NCI-H187 (cell line): Measurements from ENCODE around the gene DLEU7.

ENCODE experiments used
- DNase-seq, 2 experiments: peaks; one replicate each; lab custom pipeline; 2025; lab: John Stamatoyannopoulos, UW

The DLEU7 gene

DNA sequence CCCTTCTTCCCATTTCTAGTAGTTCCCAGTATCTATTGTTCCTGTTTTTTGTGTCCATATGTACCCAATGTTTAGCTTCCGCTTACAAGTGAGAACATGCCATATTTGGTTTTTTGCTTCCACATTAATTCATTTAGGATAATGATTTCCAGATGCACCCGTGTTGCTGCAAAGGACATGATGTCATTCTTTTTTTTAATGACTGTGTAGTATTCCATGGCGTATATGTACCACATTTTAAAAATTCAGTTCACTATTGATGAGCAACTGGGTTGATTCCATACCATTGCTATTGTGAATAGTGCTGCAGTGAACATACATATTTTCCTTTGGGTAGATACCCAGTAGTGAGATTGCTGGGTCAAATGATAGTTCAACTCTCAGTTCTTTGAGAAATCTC lies 50.5 kb downstream of the DLEU7 start:
- DNase-seq: no peak

DNA sequence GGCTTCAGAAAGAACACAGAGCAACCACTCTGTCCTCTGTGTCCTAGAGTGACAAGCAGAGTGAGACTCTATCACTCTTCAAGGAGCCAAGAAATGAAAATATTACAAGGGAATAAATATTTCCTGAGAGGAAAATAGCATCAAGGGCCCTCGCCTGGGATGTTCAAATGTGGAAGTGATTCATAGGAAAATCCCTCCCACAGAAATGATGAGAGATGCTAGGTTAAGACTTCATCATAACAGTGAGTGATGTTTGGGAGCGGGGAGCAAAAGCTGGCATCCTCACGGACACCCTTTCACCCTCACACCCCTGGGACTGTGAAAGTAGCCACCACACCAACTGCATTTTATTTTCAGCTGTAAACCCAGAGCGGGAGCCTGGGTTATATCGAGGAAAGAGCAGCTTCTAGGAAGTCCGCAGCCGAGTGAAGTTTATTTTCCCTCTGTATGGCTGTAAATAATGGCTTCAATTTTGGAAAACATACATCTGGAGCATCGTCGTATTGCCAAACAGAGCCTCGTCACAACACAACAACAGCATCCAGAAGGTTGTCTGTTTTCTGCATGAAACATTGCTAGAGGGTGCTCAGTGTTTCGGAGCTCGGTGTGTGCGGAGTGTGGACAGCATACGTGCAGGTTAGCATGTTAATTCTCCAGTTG lies 54.8 kb downstream of the DLEU7 start:
- DNase-seq: no peak

DNA sequence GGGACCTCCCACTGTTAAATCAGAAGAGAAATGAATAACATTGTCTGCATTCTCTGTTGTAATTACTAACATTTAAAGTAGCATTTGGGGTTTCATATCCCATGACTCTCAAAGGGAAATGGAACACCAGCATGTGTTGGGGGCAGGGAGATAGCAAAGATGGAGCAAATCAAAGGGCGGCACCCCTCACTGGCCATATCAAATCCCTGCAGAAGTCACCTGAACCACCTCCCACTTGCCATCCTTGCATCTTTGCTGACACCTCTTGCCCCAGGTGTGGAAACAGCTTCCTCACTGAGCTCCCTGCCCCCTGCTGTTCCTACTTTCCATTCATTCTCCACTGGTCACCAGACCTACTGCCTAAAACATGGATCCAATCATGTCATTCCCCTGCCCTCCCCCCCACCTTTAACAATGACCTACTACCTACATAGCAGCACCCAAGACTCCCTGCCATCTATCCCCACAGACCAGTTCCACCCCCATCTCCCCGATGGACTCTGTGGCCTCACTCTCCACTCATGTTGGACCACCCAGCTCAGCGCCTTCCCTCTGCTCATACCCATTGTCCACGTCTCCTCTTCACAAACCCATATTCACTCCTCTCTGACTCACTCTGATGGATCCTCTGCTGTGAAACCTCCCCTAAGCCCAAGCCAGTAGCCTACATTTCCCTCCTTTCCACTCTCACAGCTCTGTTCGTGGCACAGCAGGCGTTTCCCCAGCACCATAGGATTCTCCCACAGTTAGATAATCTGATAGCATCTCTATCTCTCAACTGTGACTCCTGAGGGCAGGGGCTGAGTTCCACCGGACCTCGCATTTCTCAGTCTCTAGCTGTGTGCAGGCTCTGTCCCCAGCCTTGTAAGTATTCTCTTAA lies 55.9 kb downstream of the DLEU7 start:
- no peak for DNase-seq

DNA sequence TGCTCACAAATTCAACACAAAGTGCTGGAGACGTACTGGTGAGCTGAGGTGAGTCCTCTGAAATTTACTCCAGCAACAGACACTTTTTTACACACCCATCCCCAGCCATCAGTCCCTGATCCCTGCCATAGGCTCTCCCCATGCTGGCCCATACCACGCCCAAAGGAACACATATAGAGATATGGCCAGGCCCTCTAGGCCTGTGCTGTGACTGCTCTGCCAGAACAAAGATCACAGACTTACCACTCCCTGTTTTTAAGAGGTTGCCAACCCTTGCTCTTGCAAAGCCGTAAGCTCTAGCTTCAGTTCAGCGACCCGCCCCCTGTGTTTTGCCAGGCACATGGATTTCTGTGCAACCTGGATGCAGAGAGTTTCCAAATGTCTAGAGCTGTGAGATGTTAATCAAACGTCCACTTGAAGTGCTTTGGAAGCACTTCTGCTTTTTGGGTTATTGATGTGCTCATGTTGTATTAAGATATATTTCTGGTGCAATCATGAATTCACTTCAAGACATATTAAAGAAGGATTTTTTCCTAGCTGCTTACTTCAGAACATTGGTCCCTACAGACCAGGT lies 59.7 kb downstream of the DLEU7 start:
- no peak for DNase-seq

DNA sequence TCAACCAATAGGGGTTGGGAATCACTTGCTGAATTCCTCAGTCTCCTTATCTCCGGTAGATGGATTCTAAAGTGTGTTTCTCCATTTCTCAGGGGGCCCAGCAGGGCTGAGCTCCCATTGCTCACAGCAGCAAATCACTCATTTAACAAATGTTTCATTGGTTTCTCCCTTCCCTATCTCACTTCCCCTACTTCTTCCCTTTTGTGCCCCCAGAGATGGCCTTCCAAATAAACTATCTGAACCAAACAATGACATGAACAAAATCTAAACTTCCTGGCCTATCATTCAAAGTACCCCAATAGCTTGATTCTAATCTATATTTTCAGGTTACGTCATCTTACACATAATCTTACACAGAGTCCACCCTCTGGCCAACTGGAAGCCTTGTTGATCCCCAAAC lies 60.4 kb downstream of the DLEU7 start:
- no peak for DNase-seq

DNA sequence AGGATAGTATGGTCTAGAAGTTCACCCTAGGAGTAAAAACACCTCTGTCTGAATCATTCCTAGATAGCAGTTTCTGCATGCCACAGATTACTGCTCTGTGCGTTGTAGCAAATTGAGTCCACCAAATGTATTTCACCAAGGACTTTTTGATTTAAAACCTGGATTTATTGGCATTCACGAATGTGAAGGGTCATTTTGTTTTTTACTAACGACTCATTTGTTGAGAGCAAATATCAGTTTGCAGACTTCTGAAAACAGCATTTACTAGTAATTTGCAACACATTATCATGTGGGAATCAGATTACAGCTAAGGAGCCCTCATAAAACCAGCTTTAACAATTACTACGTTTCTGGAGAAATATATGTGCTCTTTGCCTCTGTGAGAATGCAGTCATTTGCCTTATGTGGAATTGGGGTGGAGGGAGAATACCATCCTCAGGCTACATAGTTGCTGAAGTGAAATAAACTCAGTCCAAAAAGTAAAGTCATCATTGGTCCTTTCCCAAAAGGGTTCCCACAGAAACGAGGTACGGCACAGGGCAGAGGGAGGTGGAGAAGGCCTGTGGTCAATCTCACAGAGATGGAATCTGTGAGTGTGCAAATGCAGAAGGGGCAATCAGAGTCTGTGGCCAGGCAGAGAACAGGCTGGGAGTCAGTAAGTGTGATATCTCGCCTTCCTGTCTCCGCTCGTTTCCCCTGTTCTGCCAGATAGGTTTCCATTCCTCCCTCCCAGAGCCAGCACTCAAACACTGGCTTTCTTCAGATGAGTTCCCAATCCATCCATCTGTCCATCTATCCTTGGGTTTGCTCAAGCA lies 63.1 kb downstream of the DLEU7 start:
- no peak for DNase-seq

DNA sequence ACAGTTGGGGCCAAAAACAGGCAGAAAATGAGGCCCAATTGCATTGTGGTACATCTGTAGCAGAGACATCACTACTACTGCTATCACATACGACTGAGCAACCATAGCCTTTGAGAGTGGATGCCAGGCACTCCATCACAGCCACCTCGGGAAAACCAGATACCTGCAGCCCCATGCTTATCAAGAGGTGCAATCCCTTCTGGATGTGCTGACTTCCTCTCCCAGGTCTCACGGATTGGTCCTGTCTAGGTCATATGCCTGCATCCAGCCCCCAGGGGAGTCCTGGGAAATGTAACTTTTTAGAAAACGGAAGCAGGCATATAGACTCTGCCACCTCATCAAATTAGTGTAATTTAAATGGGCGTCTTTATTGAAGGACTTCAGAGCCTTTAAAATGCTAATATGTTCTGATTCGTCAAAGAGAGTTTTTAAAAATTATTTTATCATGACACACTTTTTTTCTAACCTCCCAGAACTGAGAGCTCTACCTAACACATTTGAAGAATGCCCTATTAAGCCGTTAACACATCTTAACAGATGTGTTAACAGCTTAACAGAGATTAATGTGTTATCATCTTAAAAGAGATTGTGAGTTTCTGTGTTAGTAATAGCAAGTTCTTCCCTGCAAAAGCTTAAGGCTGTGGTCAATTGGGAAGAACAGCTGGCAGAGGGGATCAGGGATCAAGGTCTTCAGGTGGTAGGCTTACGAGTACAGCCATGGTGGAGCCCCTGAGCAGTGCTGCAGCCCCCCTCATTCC lies 63.9 kb downstream of the DLEU7 start:
- DNase-seq: no peak
